HCT116 (cell line): ENCODE measurements around the gene TBC1D1. TPM values are rescaled to one million over a fixed set of nuclear protein-coding genes. Genes with fewer than 3 reads are reported as not detected.

ENCODE experiments used
- ATAC-seq: fragments of 200-7000 bp; cut with Tn5 transposase; 2 replicates; pipeline ENCODE4 v1.9.1; 2020; ENCODE audit warnings: mild to moderate bottlenecking, moderate library complexity
- BruUV-seq: library from RNA; stranded (reverse); fragments of 400-500 nt; replicated peaks from 2 replicates; lab custom pipeline; 2021; lab: Mats Ljungman, UMichigan
- CTCF ChIA-PET: fragments of 300-600 bp; sonication (Branson Sonifier 250); formaldehyde crosslinking; loops from one replicate; lab custom pipeline; 2021; ENCODE audit warnings: antibody characterized with exemption; lab: Charles Lee
- POLR2A ChIA-PET: fragments of 300-600, 350-600 bp; sonication (Branson Sonifier 250); formaldehyde crosslinking; loops from one replicate; lab custom pipeline; 2021; ENCODE audit warnings: antibody characterized with exemption; lab: Charles Lee
- RAD21 ChIA-PET, 2 experiments: fragments of 300-600 bp; sonication (Branson Sonifier 250); formaldehyde crosslinking; loops; one replicate each; lab custom pipeline; 2023; ENCODE audit warnings: low total read pairs in 2 of 2; ENCODE audit not compliant: uncharacterized antibody in 2 of 2, unreplicated experiment in 2 of 2, low non-redundant PET in 1 of 2; lab: Charles Lee
- DNase-seq: peaks from one replicate; pipeline ENCODE4 v3.0.0-alpha.2; 2010; ENCODE audit warnings: low read depth, low spot score
- H2AFZ ChIP-seq: fragments of 200-600 bp; shearing (Covaris generic), sonication (generic); 2 replicates; pipeline ENCODE4 v1.6.1; 2017; ENCODE audit warnings: low read depth, mixed run types, mixed read lengths, antibody characterized with exemption, low read length; ENCODE audit not compliant: poor library complexity, severe bottlenecking
- H3K27ac ChIP-seq: 2 replicates; pipeline ENCODE4 v1.5.1; 2012; ENCODE audit warnings: low read depth, low read length
- H3K27me3 ChIP-seq: fragments of 200-600 bp; sonication (generic); 2 replicates; pipeline ENCODE4 v1.6.1; 2016; ENCODE audit warnings: mixed run types, low read length, mixed read lengths; ENCODE audit not compliant: insufficient read depth
- H3K36me3 ChIP-seq, 2 experiments: fragments of 200-500 bp in 1 of 2; fragments of 200-600 bp in 1 of 2; sonication (Bioruptor generic) in 1 of 2; sonication (generic) in 1 of 2; 2 replicates each; pipeline versions ENCODE4 v1.5.1 to v1.6.1; 2014 to 2016; ENCODE audit warnings: low read length in 2 of 2, inconsistent platforms in 1 of 2, mixed read lengths in 1 of 2, mixed run types in 1 of 2; ENCODE audit not compliant: insufficient read depth in 2 of 2, control insufficient read depth in 1 of 2
- H3K4me1 ChIP-seq, 2 experiments: fragments of 200-600 bp in 1 of 2; sonication (generic) in 1 of 2; 2 replicates each; pipeline versions ENCODE4 v1.5.1 to v1.6.1; 2012 to 2017; ENCODE audit warnings: low read length in 2 of 2, inconsistent platforms in 1 of 2, mild to moderate bottlenecking in 1 of 2, mixed read lengths in 1 of 2, mixed run types in 1 of 2, moderate library complexity in 1 of 2; ENCODE audit not compliant: insufficient read depth in 2 of 2, control insufficient read depth in 1 of 2
- H3K4me2 ChIP-seq: fragments of 200-600 bp; sonication (generic); 2 replicates; pipeline ENCODE4 v1.6.1; 2017; ENCODE audit warnings: mixed run types, low read length, mixed read lengths
- H3K4me3 ChIP-seq, 2 experiments: fragments of 200-600 bp in 1 of 2; sonication (generic) in 1 of 2; replicated peaks in 1 of 2; 2 replicates each; pipeline ENCODE4 v1.5.1; 2011 to 2016; ENCODE audit warnings: low read length in 2 of 2, control low read depth in 1 of 2, low read depth in 1 of 2, mild to moderate bottlenecking in 1 of 2, mixed read lengths in 1 of 2, mixed run types in 1 of 2
- H3K79me2 ChIP-seq: fragments of 200-600 bp; sonication (generic); 2 replicates; pipeline ENCODE4 v1.6.1; 2017; ENCODE audit warnings: mild to moderate bottlenecking, mixed run types, low read length, moderate library complexity, mixed read lengths; ENCODE audit not compliant: insufficient read depth
- H3K9ac ChIP-seq: fragments of 200-600 bp; sonication (generic); 2 replicates; pipeline ENCODE4 v1.6.1; 2016; ENCODE audit warnings: low read length, mixed read lengths
- H3K9me2 ChIP-seq: fragments of 200-600 bp; sonication (generic), shearing (Covaris generic); 2 replicates; pipeline ENCODE4 v1.6.1; 2017; ENCODE audit warnings: mixed run types, mild to moderate bottlenecking, moderate library complexity; ENCODE audit not compliant: insufficient read depth
- H3K9me3 ChIP-seq, 2 experiments: fragments of 200-500 bp in 1 of 2; fragments of 200-600 bp in 1 of 2; sonication (Bioruptor generic) in 1 of 2; sonication (generic) in 1 of 2; 2 replicates each; pipeline ENCODE4 v1.6.1; 2014 to 2017; ENCODE audit warnings: low read length in 2 of 2, mixed read lengths in 2 of 2, inconsistent platforms in 1 of 2, low read depth in 1 of 2, mild to moderate bottlenecking in 1 of 2, mixed run types in 1 of 2, moderate library complexity in 1 of 2; ENCODE audit not compliant: control insufficient read depth in 1 of 2, insufficient read depth in 1 of 2
- H4K20me1 ChIP-seq: fragments of 200-600 bp; sonication (generic), shearing (Covaris generic); 2 replicates; pipeline ENCODE4 v1.6.1; 2017; ENCODE audit warnings: mixed run types, mild to moderate bottlenecking, moderate library complexity; ENCODE audit not compliant: insufficient read depth
- CEBPB ChIP-seq: IDR thresholded peaks from 2 replicates; pipeline ENCODE4 v1.6.1; 2012; ENCODE audit warnings: low read depth
- EZH2phosphoT487 ChIP-seq: fragments of 200-600 bp; IDR thresholded peaks from 2 replicates; pipeline ENCODE4 v1.6.1; 2018; ENCODE audit warnings: antibody characterized with exemption, borderline replicate concordance
- ZFX ChIP-seq: fragments of 450-650 bp; IDR thresholded peaks from 2 replicates; pipeline ENCODE4 v1.6.1; 2017
- intact Hi-C: fragments of 100-400 bp; cut with micrococcal nuclease; formaldehyde crosslinking; loops from 2 replicates; pipeline ENCODE4 v1.10.0; 2022
- total RNA-seq: library from RNA; stranded (reverse); gene quantifications from one replicate; pipeline ENCODE4 v1.2.1, GENCODE V29; 2021; ENCODE audit not compliant: unreplicated experiment
- TF ChIP-seq, protein P1 (sequence below): IDR thresholded peaks from 2 replicates; pipeline ENCODE4 v1.6.1; 2012; ENCODE audit warnings: low read depth
- TF ChIP-seq, protein P2 (sequence below), 3 experiments: fragments of 200-600 bp in 1 of 3; sonication (generic) in 1 of 3; IDR thresholded peaks in 2 of 3; conservative IDR thresholded peaks in 1 of 3; 2 replicates each; pipeline ENCODE4 v1.5.1; 2012 to 2017; ENCODE audit warnings: low read depth in 2 of 3, low read length in 2 of 3, antibody characterized with exemption in 1 of 3, borderline replicate concordance in 1 of 3, control low read depth in 1 of 3, mild to moderate bottlenecking in 1 of 3, mixed read lengths in 1 of 3, mixed run types in 1 of 3, moderate library complexity in 1 of 3; ENCODE audit not compliant: insufficient read depth in 1 of 3

TBC1D1 gene
- total RNA-seq, 1 experiment from 2014 or later = 82.7 TPM

DNA sequence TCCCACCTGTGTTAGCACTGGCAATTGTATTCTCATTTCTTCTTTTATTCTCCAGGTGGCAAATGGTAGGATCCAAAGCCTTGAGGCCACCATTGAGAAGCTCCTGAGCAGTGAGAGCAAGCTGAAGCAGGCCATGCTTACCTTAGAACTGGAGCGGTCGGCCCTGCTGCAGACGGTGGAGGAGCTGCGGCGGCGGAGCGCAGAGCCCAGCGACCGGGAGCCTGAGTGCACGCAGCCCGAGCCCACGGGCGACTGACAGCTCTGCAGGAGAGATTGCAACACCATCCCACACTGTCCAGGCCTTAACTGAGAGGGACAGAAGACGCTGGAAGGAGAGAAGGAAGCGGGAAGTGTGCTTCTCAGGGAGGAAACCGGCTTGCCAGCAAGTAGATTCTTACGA lies 246.2 kb downstream of the TBC1D1 start:
- intact Hi-C loops = no loop called here
- Histone ChIP-seq H3K27ac (no peak overlapping the region), H3K9ac (no peak overlapping the region), H3K4me1 (no peaks in the 10 kb centered on the region), H3K36me3 (0 out of 4 replicates have a peak, but pooled peaks cover 0 to 4% of the 10 kb centered on the region in 2 experiments), H3K9me3 (no peaks in the 10 kb centered on the region), H3K4me3 (no peak overlapping the region), H3K79me2 (no peaks in the 10 kb centered on the region), H3K9me2 (no peaks in the 10 kb centered on the region), H4K20me1 (no peaks in the 10 kb centered on the region), H3K27me3 (no peaks in the 10 kb centered on the region), H2AFZ (no peak overlapping the region), H3K4me2 (no peak overlapping the region)
- ChIA-PET CTCF (no interaction called here), RAD21 (no interaction called here), POLR2A (no interaction called here)
- no TSS peak for BruUV-seq
- DNase-seq (no peak), ATAC-seq (no peak)
- TF ChIP-seq EZH2phosphoT487 (no peak), CEBPB (no peak), ZFX (no peak)
- TF ChIP-seq, protein P1, sequence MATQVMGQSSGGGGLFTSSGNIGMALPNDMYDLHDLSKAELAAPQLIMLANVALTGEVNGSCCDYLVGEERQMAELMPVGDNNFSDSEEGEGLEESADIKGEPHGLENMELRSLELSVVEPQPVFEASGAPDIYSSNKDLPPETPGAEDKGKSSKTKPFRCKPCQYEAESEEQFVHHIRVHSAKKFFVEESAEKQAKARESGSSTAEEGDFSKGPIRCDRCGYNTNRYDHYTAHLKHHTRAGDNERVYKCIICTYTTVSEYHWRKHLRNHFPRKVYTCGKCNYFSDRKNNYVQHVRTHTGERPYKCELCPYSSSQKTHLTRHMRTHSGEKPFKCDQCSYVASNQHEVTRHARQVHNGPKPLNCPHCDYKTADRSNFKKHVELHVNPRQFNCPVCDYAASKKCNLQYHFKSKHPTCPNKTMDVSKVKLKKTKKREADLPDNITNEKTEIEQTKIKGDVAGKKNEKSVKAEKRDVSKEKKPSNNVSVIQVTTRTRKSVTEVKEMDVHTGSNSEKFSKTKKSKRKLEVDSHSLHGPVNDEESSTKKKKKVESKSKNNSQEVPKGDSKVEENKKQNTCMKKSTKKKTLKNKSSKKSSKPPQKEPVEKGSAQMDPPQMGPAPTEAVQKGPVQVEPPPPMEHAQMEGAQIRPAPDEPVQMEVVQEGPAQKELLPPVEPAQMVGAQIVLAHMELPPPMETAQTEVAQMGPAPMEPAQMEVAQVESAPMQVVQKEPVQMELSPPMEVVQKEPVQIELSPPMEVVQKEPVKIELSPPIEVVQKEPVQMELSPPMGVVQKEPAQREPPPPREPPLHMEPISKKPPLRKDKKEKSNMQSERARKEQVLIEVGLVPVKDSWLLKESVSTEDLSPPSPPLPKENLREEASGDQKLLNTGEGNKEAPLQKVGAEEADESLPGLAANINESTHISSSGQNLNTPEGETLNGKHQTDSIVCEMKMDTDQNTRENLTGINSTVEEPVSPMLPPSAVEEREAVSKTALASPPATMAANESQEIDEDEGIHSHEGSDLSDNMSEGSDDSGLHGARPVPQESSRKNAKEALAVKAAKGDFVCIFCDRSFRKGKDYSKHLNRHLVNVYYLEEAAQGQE = no peak
- TF ChIP-seq, protein P2, sequence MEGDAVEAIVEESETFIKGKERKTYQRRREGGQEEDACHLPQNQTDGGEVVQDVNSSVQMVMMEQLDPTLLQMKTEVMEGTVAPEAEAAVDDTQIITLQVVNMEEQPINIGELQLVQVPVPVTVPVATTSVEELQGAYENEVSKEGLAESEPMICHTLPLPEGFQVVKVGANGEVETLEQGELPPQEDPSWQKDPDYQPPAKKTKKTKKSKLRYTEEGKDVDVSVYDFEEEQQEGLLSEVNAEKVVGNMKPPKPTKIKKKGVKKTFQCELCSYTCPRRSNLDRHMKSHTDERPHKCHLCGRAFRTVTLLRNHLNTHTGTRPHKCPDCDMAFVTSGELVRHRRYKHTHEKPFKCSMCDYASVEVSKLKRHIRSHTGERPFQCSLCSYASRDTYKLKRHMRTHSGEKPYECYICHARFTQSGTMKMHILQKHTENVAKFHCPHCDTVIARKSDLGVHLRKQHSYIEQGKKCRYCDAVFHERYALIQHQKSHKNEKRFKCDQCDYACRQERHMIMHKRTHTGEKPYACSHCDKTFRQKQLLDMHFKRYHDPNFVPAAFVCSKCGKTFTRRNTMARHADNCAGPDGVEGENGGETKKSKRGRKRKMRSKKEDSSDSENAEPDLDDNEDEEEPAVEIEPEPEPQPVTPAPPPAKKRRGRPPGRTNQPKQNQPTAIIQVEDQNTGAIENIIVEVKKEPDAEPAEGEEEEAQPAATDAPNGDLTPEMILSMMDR (IDR thresholded peaks at IDR 0.05 in 2 of 3, conservative IDR thresholded peaks at IDR 0.05 in 1 of 3; ENCODE audit: borderline replicate concordance in 1 of 3, insufficient read depth in 1 of 3, low read depth in 2 of 3, low read length in 2 of 3) = no peak
